ENCODE data around the gene PLA2G5. TPM values are rescaled to one million over a fixed set of nuclear protein-coding genes. Genes with fewer than 3 reads are reported as not detected.

Gene PLA2G5
- total and polyA plus RNA-seq, 2 experiments from 2014 or later: not detected

GRCh38 chr1:20099533-20099932 lies 29.5 kb downstream of the PLA2G5 start:
- TF ChIP-seq CTCF (IDR thresholded peaks at IDR 0.05; ENCODE audit: low read depth, low read length): no peak
- no peak for DNase-seq (ENCODE audit: low read depth in 1 of 2, low spot score in 1 of 2)
- Histone ChIP-seq H3K36me3 (no peaks in the 10 kb centered on the region), H3K4me1 (ENCODE audit: low read depth) (no peaks in the 10 kb centered on the region), H3K27ac (no peak overlapping the region), H3K27me3 (no peaks in the 10 kb centered on the region), H3K4me3 (no peak overlapping the region), H3K9me3 (ENCODE audit: low read depth) (no peaks in the 10 kb centered on the region)

- Histone ChIP-seq H3K4me1 (ENCODE audit: low read depth) (no peaks in the 10 kb centered on the region), H3K4me3 (no peak overlapping the region), H3K27me3 (no peaks in the 10 kb centered on the region), H3K27ac (no peak overlapping the region), H3K36me3 (no peaks in the 10 kb centered on the region), H3K9me3 (ENCODE audit: low read depth) (no peaks in the 10 kb centered on the region)
- TF ChIP-seq CTCF (IDR thresholded peaks at IDR 0.05; ENCODE audit: low read depth, low read length): peak; percentile 89
- DNase-seq (ENCODE audit: low read depth in 1 of 2, low spot score in 1 of 2): peak; percentile 68 to 78
Measured at GRCh38 chr1:20100632-20101355, 30.8 kb downstream of the PLA2G5 start.

DNA sequence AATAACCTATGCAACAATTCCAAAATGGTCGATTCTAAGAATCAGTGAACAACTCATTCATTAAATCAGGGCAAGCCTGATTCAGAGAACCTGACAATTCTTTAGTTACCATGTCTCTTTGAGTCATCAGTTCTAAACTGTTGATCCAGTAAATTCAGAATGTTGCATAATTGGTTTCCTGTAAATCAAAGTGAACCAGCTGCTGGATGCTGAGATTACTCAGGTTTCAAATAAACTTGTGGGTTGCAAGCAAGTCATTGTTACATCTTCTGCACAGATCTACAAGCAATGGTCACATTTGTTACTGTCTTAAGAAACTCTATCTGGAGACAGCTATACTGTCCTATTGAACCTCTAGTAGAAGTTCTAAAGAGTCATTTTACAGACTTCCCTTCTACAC lies 32.9 kb downstream of the PLA2G5 start:
- H3K4me1 ChIP-seq (ENCODE audit: low read depth): no peaks in the 10 kb centered on the region
- H3K27me3 ChIP-seq: no peaks in the 10 kb centered on the region

DNA sequence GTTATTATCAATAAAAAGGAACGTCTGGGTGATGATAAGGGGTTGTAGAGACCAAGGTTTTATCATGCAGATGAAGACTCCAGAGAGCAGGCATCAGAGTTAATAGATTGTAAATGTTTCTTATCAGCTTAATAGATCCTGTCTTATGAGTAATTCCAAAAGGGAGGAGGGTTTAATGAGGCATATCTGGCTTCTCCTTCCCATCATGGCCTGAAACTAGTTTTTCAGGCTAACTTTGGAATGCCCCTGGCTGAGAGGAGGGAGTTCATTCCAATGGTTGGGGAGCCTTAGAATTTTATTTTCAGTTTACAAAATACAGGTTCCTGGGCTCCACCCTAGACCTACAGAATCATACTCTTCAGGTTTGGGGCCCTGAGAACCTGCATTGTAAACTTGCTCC lies 35.9 kb downstream of the PLA2G5 start:
- Histone ChIP-seq H3K9me3 (ENCODE audit: low read depth) (no peaks in the 10 kb centered on the region), H3K27me3 (no peaks in the 10 kb centered on the region), H3K4me3 (no peak overlapping the region), H3K27ac (no peak overlapping the region), H3K4me1 (ENCODE audit: low read depth) (no peaks in the 10 kb centered on the region), H3K36me3 (no peaks in the 10 kb centered on the region)
- no peak for DNase-seq (ENCODE audit: low read depth in 1 of 2, low spot score in 1 of 2)
- TF ChIP-seq CTCF (IDR thresholded peaks at IDR 0.05; ENCODE audit: low read depth, low read length): no peak

More for the DNA sequence above, 32.9 kb downstream of the PLA2G5 start:
- TF ChIP-seq CTCF (IDR thresholded peaks at IDR 0.05; ENCODE audit: low read depth, low read length): no peak
- Histone ChIP-seq H3K36me3 (no peaks in the 10 kb centered on the region), H3K4me3 (no peak overlapping the region), H3K27ac (no peak overlapping the region), H3K9me3 (ENCODE audit: low read depth) (no peaks in the 10 kb centered on the region)
- DNase-seq (ENCODE audit: low read depth in 1 of 2, low spot score in 1 of 2): peak in 1 of 2 donors; percentile 77

- H3K4me1 ChIP-seq (ENCODE audit: low read depth): no peaks in the 10 kb centered on the region
- DNase-seq (ENCODE audit: low read depth in 1 of 2, low spot score in 1 of 2): no peak
- no peaks in the 10 kb centered on the region for H3K9me3 ChIP-seq (ENCODE audit: low read depth)
- no peaks in the 10 kb centered on the region for H3K36me3 ChIP-seq
- H3K4me3 ChIP-seq: no peak overlapping the region
- H3K27me3 ChIP-seq: no peaks in the 10 kb centered on the region
- TF ChIP-seq CTCF (IDR thresholded peaks at IDR 0.05; ENCODE audit: low read depth, low read length): no peak
- no peak overlapping the region for H3K27ac ChIP-seq
Measured at GRCh38 chr1:20107351-20107750, 37.4 kb downstream of the PLA2G5 start.

All from cardiac muscle cell (in vitro differentiated cells and primary cell).